HEK293 (cell line): Measurements from ENCODE around the gene PDLIM5.
A peak's percentile ranks its signal among the peaks of the same experiment; 100 is the strongest.

ENCODE experiments used
- BCL11A ChIP-seq: fragments of 450-650 bp; formaldehyde crosslinking; IDR thresholded peaks from 2 replicates; pipeline ENCODE4 v1.5.1; 2016; ENCODE audit warnings: low read depth, missing biosample characterization, missing genetic modification characterization
- CTCF ChIP-seq: fragments of 450-650 bp; formaldehyde crosslinking; IDR thresholded peaks from 2 replicates; pipeline ENCODE4 v1.5.1; 2016; ENCODE audit warnings: missing biosample characterization, missing genetic modification characterization
- FEZF1 ChIP-seq: fragments of 450-650 bp; formaldehyde crosslinking; IDR thresholded peaks from 2 replicates; pipeline ENCODE4 v1.5.1; 2016; ENCODE audit warnings: missing biosample characterization, missing genetic modification characterization
- GLI2 ChIP-seq: fragments of 450-650 bp; formaldehyde crosslinking; IDR thresholded peaks from 2 replicates; pipeline ENCODE4; 2017; ENCODE audit warnings: missing biosample characterization, missing genetic modification characterization, low read depth, borderline replicate concordance
- HOXA7 ChIP-seq: sonication (generic); formaldehyde crosslinking; IDR thresholded peaks from 2 replicates; pipeline ENCODE4 v1.8.1; 2022; ENCODE audit warnings: missing genetic modification reagents, borderline replicate concordance
- KLF16 ChIP-seq: fragments of 450-650 bp; formaldehyde crosslinking; IDR thresholded peaks from 2 replicates; pipeline ENCODE4 v1.5.1; 2017; ENCODE audit warnings: missing biosample characterization, missing genetic modification characterization
- PRDM6 ChIP-seq: fragments of 450-650 bp; formaldehyde crosslinking; IDR thresholded peaks from 2 replicates; pipeline ENCODE4 v1.5.1; 2017; ENCODE audit warnings: missing biosample characterization, missing genetic modification characterization
- RBAK ChIP-seq: fragments of 450-650 bp; formaldehyde crosslinking; IDR thresholded peaks from 2 replicates; pipeline ENCODE4 v1.5.1; 2016; ENCODE audit warnings: missing biosample characterization, missing genetic modification characterization
- SP2 ChIP-seq: fragments of 450-650 bp; formaldehyde crosslinking; IDR thresholded peaks from 2 replicates; pipeline ENCODE4 v1.5.1; 2016; ENCODE audit warnings: missing biosample characterization, missing genetic modification characterization
- SP3 ChIP-seq: fragments of 450-650 bp; formaldehyde crosslinking; IDR thresholded peaks from 2 replicates; pipeline ENCODE4 v1.5.1; 2016; ENCODE audit warnings: missing biosample characterization, missing genetic modification characterization
- SP7 ChIP-seq: fragments of 450-650 bp; formaldehyde crosslinking; IDR thresholded peaks from 2 replicates; pipeline ENCODE4 v1.5.1; 2016; ENCODE audit warnings: missing biosample characterization, missing genetic modification characterization
- WT1 ChIP-seq: fragments of 450-650 bp; formaldehyde crosslinking; IDR thresholded peaks from 2 replicates; pipeline ENCODE4 v1.5.1; 2016; ENCODE audit warnings: missing biosample characterization, missing genetic modification characterization
- ZBTB17 ChIP-seq: fragments of 450-650 bp; formaldehyde crosslinking; IDR thresholded peaks from 2 replicates; pipeline ENCODE4 v1.5.1; 2016; ENCODE audit warnings: missing biosample characterization, missing genetic modification characterization
- ZEB2 ChIP-seq: fragments of 450-650 bp; formaldehyde crosslinking; IDR thresholded peaks from 2 replicates; pipeline ENCODE4 v1.5.1; 2016; ENCODE audit warnings: missing biosample characterization, missing genetic modification characterization
- ZNF121 ChIP-seq: fragments of 450-650 bp; formaldehyde crosslinking; IDR thresholded peaks from 2 replicates; pipeline ENCODE4 v1.5.1; 2016; ENCODE audit warnings: missing biosample characterization, missing genetic modification characterization
- ZNF169 ChIP-seq: fragments of 450-650 bp; formaldehyde crosslinking; IDR thresholded peaks from 2 replicates; pipeline ENCODE4 v1.5.1; 2016; ENCODE audit warnings: missing biosample characterization, missing genetic modification characterization
- ZNF175 ChIP-seq: fragments of 450-650 bp; formaldehyde crosslinking; IDR thresholded peaks from 2 replicates; pipeline ENCODE4 v1.5.1; 2016; ENCODE audit warnings: missing biosample characterization, missing genetic modification characterization
- ZNF202 ChIP-seq: fragments of 450-650 bp; formaldehyde crosslinking; IDR thresholded peaks from 2 replicates; pipeline ENCODE4 v1.5.1; 2016; ENCODE audit warnings: missing biosample characterization, missing genetic modification characterization, borderline replicate concordance
- ZNF214 ChIP-seq: fragments of 450-650 bp; formaldehyde crosslinking; IDR thresholded peaks from 2 replicates; pipeline ENCODE4 v1.5.1; 2017; ENCODE audit warnings: missing biosample characterization, mild to moderate bottlenecking, missing genetic modification characterization, borderline replicate concordance
- ZNF266 ChIP-seq: fragments of 450-650 bp; formaldehyde crosslinking; IDR thresholded peaks from 2 replicates; pipeline ENCODE4 v1.5.1; 2016; ENCODE audit warnings: missing biosample characterization, missing genetic modification characterization, low read depth
- ZNF292 ChIP-seq: fragments of 450-650 bp; formaldehyde crosslinking; IDR thresholded peaks from 2 replicates; pipeline ENCODE4 v1.5.1; 2016; ENCODE audit warnings: low read depth, missing biosample characterization, missing genetic modification characterization, borderline replicate concordance
- ZNF341 ChIP-seq: fragments of 450-650 bp; formaldehyde crosslinking; IDR thresholded peaks from 2 replicates; pipeline ENCODE4; 2016; ENCODE audit warnings: low read depth, missing biosample characterization, missing genetic modification characterization
- ZNF416 ChIP-seq: fragments of 450-650 bp; formaldehyde crosslinking; IDR thresholded peaks from 2 replicates; pipeline ENCODE4 v1.5.1; 2016; ENCODE audit warnings: missing biosample characterization, missing genetic modification characterization
- ZNF426 ChIP-seq: fragments of 450-650 bp; formaldehyde crosslinking; IDR thresholded peaks from 2 replicates; pipeline ENCODE4 v1.5.1; 2017; ENCODE audit warnings: missing biosample characterization, missing genetic modification characterization, mild to moderate bottlenecking, inconsistent platforms, moderate library complexity
- ZNF433 ChIP-seq: fragments of 450-650 bp; formaldehyde crosslinking; IDR thresholded peaks from 2 replicates; pipeline ENCODE4 v1.5.1; 2016; ENCODE audit warnings: missing biosample characterization, missing genetic modification characterization, low read depth
- ZNF449 ChIP-seq: fragments of 450-650 bp; formaldehyde crosslinking; IDR thresholded peaks from 2 replicates; pipeline ENCODE4 v1.5.1; 2017; ENCODE audit warnings: missing biosample characterization, mild to moderate bottlenecking, missing genetic modification characterization, moderate library complexity
- ZNF488 ChIP-seq: fragments of 450-650 bp; formaldehyde crosslinking; IDR thresholded peaks from 2 replicates; pipeline ENCODE4 v1.5.1; 2016; ENCODE audit warnings: missing biosample characterization, missing genetic modification characterization
- ZNF510 ChIP-seq: fragments of 450-650 bp; formaldehyde crosslinking; IDR thresholded peaks from 2 replicates; pipeline ENCODE4 v1.5.1; 2018; ENCODE audit warnings: mild to moderate bottlenecking, missing genetic modification characterization, missing biosample characterization; ENCODE audit not compliant: insufficient replicate concordance
- ZNF561 ChIP-seq: fragments of 450-650 bp; IDR thresholded peaks from 2 replicates; pipeline ENCODE4 v1.5.1; 2018; ENCODE audit warnings: missing biosample characterization, missing genetic modification characterization, borderline replicate concordance
- ZNF580 ChIP-seq: fragments of 450-650 bp; formaldehyde crosslinking; IDR thresholded peaks from 2 replicates; pipeline ENCODE4 v1.5.1; 2016; ENCODE audit warnings: missing biosample characterization, missing genetic modification characterization
- ZNF621 ChIP-seq: fragments of 450-650 bp; formaldehyde crosslinking; IDR thresholded peaks from 2 replicates; pipeline ENCODE4 v1.5.1; 2017; ENCODE audit warnings: missing biosample characterization, missing genetic modification characterization
- ZNF701 ChIP-seq: fragments of 450-650 bp; formaldehyde crosslinking; IDR thresholded peaks from 2 replicates; pipeline ENCODE4 v1.5.1; 2016; ENCODE audit warnings: missing biosample characterization, missing genetic modification characterization
- ZNF843 ChIP-seq: fragments of 450-650 bp; formaldehyde crosslinking; IDR thresholded peaks from 2 replicates; pipeline ENCODE4 v1.5.1; 2016; ENCODE audit warnings: missing biosample characterization, missing genetic modification characterization
- ZSCAN16 ChIP-seq: fragments of 450-650 bp; formaldehyde crosslinking; IDR thresholded peaks from 2 replicates; pipeline ENCODE4 v1.5.1; 2016; ENCODE audit warnings: missing biosample characterization, missing genetic modification characterization
- ZSCAN5A ChIP-seq: fragments of 450-650 bp; formaldehyde crosslinking; IDR thresholded peaks from 2 replicates; pipeline ENCODE4 v1.5.1; 2016; ENCODE audit warnings: missing biosample characterization, missing genetic modification characterization
- ZXDB ChIP-seq: fragments of 450-650 bp; formaldehyde crosslinking; IDR thresholded peaks from 2 replicates; pipeline ENCODE4 v1.5.1; 2016; ENCODE audit warnings: missing biosample characterization, missing genetic modification characterization

The PDLIM5 gene

GRCh38 chr4:94516999-94517398 lies 65.3 kb downstream of the PDLIM5 start (continued):
- TF ChIP-seq PRDM6 (tag by site-specific recombination) (peak; percentile 87), ZNF169 (tag by site-specific recombination) (no peak), ZNF416 (tag by site-specific recombination) (no peak), HOXA7 (CRISPR knock-in tag) (no peak), ZNF202 (tag by site-specific recombination) (no peak), ZXDB (peak; percentile 49; the same call in 1 of the 2 replicates), FEZF1 (tag by site-specific recombination) (peak; percentile 87), ZNF121 (tag by site-specific recombination) (no peak), ZNF701 (no peak), KLF16 (no peak), ZNF341 (tag by site-specific recombination) (no peak), ZNF621 (tag by site-specific recombination) (no peak), SP7 (tag by site-specific recombination) (0 out of 2 replicates have a peak, but pooled peaks have one; percentile 20), ZNF266 (tag by site-specific recombination) (no peak), SP2 (tag by site-specific recombination) (no peak), ZNF488 (tag by site-specific recombination) (no peak), ZNF843 (tag by site-specific recombination) (peak; percentile 77), ZEB2 (tag by site-specific recombination) (0 out of 2 replicates have a peak, but pooled peaks have one; percentile 21), ZNF292 (tag by site-specific recombination) (no peak), ZNF175 (tag by site-specific recombination) (no peak), ZSCAN16 (tag by site-specific recombination) (no peak), ZNF433 (tag by site-specific recombination) (no peak), ZNF510 (tag by site-specific recombination) (no peak), ZBTB17 (tag by site-specific recombination) (no peak), ZNF561 (tag by site-specific recombination) (0 out of 2 replicates have a peak, but pooled peaks have one; percentile 41), ZSCAN5A (tag by site-specific recombination) (no peak), ZNF214 (tag by site-specific recombination) (no peak), ZNF426 (tag by site-specific recombination) (no peak), ZNF580 (tag by site-specific recombination) (no peak), RBAK (no peak), SP3 (tag by site-specific recombination) (no peak), WT1 (tag by site-specific recombination) (no peak; the same call in 1 of the 2 replicates), ZNF449 (tag by site-specific recombination) (no peak), BCL11A (tag by site-specific recombination) (no peak), GLI2 (tag by site-specific recombination) (no peak), CTCF (no peak)
